SK-N-MC (cell line): ENCODE measurements around the gene TUBB.

Source experiments
- EZH2 ChIP-seq: fragments of 200-600 bp; sonication (generic); IDR thresholded peaks from one replicate; pipeline ENCODE4 v1.6.1; 2017; ENCODE audit warnings: antibody characterized with exemption
- POLR2AphosphoS5 ChIP-seq: IDR thresholded peaks from 2 replicates; pipeline ENCODE4 v1.6.1; 2012; ENCODE audit warnings: mild to moderate bottlenecking, low read depth, low read length, borderline replicate concordance

GRCh38 chr6:30712441-30712945, 7.7 kb upstream of the TUBB start:
- no peak for TF ChIP-seq EZH2
- no peak for TF ChIP-seq POLR2AphosphoS5
